Retina (tissue), 1 donor: Measurements from ENCODE around the gene SLC6A3.
"Not testable (repeated sequence)": the region's sequence is repeated elsewhere in the genome, so short reads cannot be mapped to it uniquely, and the experiment has no call there.

Source experiments
- DNase-seq: peaks from one replicate; pipeline ENCODE4 v3.0.0-alpha.2; 2016

The SLC6A3 gene

GRCh38 chr5:1463326-1464095, 18.3 kb upstream of the SLC6A3 start:
- DNase-seq = no peak

- peak; percentile 42 for DNase-seq
Observed at GRCh38 chr5:1462358-1462757, 17.1 kb upstream of the SLC6A3 start.

- no peak for DNase-seq
Observed at GRCh38 chr5:1461396-1461795, 16.2 kb upstream of the SLC6A3 start.

- no peak for DNase-seq
Observed at GRCh38 chr5:1460054-1460682, 14.9 kb upstream of the SLC6A3 start.

GRCh38 chr5:1459435-1459834, 14.2 kb upstream of the SLC6A3 start:
- not testable (repeated sequence) for DNase-seq

GRCh38 chr5:1456110-1456881, 11.1 kb upstream of the SLC6A3 start:
- not testable (repeated sequence) for DNase-seq

GRCh38 chr5:1453613-1454012, 8.4 kb upstream of the SLC6A3 start:
- no peak for DNase-seq

- DNase-seq = no peak
Observed at GRCh38 chr5:1449081-1449630, 3.9 kb upstream of the SLC6A3 start.

- DNase-seq = no peak
Observed at GRCh38 chr5:1448511-1449011, 3.3 kb upstream of the SLC6A3 start.

GRCh38 chr5:1447671-1448361, 2.6 kb upstream of the SLC6A3 start:
- DNase-seq = no peak

GRCh38 chr5:1446602-1447343, 1.5 kb upstream of the SLC6A3 start:
- DNase-seq = no peak

GRCh38 chr5:1445689-1446601, 705 bp upstream of the SLC6A3 start:
- peak; percentile 51 for DNase-seq

- DNase-seq = peak; percentile 50
Observed at GRCh38 chr5:1444361-1445189, 665 bp downstream of the SLC6A3 start.

GRCh38 chr5:1443991-1444360, 1.3 kb downstream of the SLC6A3 start:
- no peak for DNase-seq

GRCh38 chr5:1443171-1443570, 2.1 kb downstream of the SLC6A3 start:
- no peak for DNase-seq

GRCh38 chr5:1442222-1443145, 2.8 kb downstream of the SLC6A3 start:
- no peak for DNase-seq

GRCh38 chr5:1441166-1441865, 3.9 kb downstream of the SLC6A3 start:
- no peak for DNase-seq

GRCh38 chr5:1440098-1440493, 5.1 kb downstream of the SLC6A3 start:
- no peak for DNase-seq
